ENCODE results near the gene CDS1.

Gene CDS1

GRCh38 chr4:84634961-84635360, 52.0 kb downstream of the CDS1 start:
- TF ChIP-seq, protein P1, sequence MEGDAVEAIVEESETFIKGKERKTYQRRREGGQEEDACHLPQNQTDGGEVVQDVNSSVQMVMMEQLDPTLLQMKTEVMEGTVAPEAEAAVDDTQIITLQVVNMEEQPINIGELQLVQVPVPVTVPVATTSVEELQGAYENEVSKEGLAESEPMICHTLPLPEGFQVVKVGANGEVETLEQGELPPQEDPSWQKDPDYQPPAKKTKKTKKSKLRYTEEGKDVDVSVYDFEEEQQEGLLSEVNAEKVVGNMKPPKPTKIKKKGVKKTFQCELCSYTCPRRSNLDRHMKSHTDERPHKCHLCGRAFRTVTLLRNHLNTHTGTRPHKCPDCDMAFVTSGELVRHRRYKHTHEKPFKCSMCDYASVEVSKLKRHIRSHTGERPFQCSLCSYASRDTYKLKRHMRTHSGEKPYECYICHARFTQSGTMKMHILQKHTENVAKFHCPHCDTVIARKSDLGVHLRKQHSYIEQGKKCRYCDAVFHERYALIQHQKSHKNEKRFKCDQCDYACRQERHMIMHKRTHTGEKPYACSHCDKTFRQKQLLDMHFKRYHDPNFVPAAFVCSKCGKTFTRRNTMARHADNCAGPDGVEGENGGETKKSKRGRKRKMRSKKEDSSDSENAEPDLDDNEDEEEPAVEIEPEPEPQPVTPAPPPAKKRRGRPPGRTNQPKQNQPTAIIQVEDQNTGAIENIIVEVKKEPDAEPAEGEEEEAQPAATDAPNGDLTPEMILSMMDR (IDR thresholded peaks at IDR 0.05; ENCODE audit: low read depth, low read length), result no peak
- DNase-seq, result no peak
- H3K36me3 ChIP-seq, result no peaks in the 10 kb centered on the region

GRCh38 chr4:84638092-84638491, 55.2 kb downstream of the CDS1 start:
- H3K27me3 ChIP-seq, result no peaks in the 10 kb centered on the region
- H3K9me3 ChIP-seq, result no peaks in the 10 kb centered on the region
- H3K4me1 ChIP-seq, result no peaks in the 10 kb centered on the region
- H3K36me3 ChIP-seq, result no peaks in the 10 kb centered on the region
- TF ChIP-seq, protein P1 (IDR thresholded peaks at IDR 0.05; ENCODE audit: low read depth, low read length), result no peak
- no peak overlapping the region for H3K4me3 ChIP-seq (ENCODE audit: low read depth, low read length)
- no peak for DNase-seq

More at GRCh38 chr4:84634961-84635360, 52.0 kb downstream of the CDS1 start:
- Histone ChIP-seq H3K4me3 (ENCODE audit: low read depth, low read length) (no peak overlapping the region), H3K4me1 (no peaks in the 10 kb centered on the region), H3K27me3 (no peaks in the 10 kb centered on the region), H3K9me3 (no peaks in the 10 kb centered on the region)

- Histone ChIP-seq H3K4me1 (no peaks in the 10 kb centered on the region), H3K36me3 (no peaks in the 10 kb centered on the region), H3K9me3 (no peaks in the 10 kb centered on the region), H3K4me3 (ENCODE audit: low read depth, low read length) (no peak overlapping the region), H3K27me3 (no peaks in the 10 kb centered on the region)
- TF ChIP-seq, protein P1 (IDR thresholded peaks at IDR 0.05; ENCODE audit: low read depth, low read length), result no peak
- no peak for DNase-seq
Measured at GRCh38 chr4:84639145-84639544, 56.2 kb downstream of the CDS1 start.

- Histone ChIP-seq H3K4me1 (no peaks in the 10 kb centered on the region), H3K4me3 (ENCODE audit: low read depth, low read length) (no peak overlapping the region), H3K27me3 (no peaks in the 10 kb centered on the region), H3K36me3 (no peaks in the 10 kb centered on the region), H3K9me3 (no peaks in the 10 kb centered on the region; the same call in 1 of the 2 replicates)
- DNase-seq, result no peak
- TF ChIP-seq, protein P1 (IDR thresholded peaks at IDR 0.05; ENCODE audit: low read depth, low read length), result no peak
Measured at GRCh38 chr4:84644087-84644486, 61.2 kb downstream of the CDS1 start.

- no peaks in the 10 kb centered on the region for H3K27me3 ChIP-seq
- no peaks in the 10 kb centered on the region; the same call in 1 of the 2 replicates for H3K9me3 ChIP-seq
- no peaks in the 10 kb centered on the region for H3K36me3 ChIP-seq
- no peak for DNase-seq
- TF ChIP-seq, protein P1 (IDR thresholded peaks at IDR 0.05; ENCODE audit: low read depth, low read length), result no peak
- no peaks in the 10 kb centered on the region for H3K4me1 ChIP-seq
- no peak overlapping the region for H3K4me3 ChIP-seq (ENCODE audit: low read depth, low read length)
Measured at GRCh38 chr4:84647312-84647884, 64.5 kb downstream of the CDS1 start.

- TF ChIP-seq, protein P1 (IDR thresholded peaks at IDR 0.05; ENCODE audit: low read depth, low read length), result no peak
- no peaks in the 10 kb centered on the region for H3K4me1 ChIP-seq
- no peaks in the 10 kb centered on the region; the same call in 1 of the 2 replicates for H3K9me3 ChIP-seq
- H3K27me3 ChIP-seq, result no peaks in the 10 kb centered on the region
- no peaks in the 10 kb centered on the region for H3K36me3 ChIP-seq
- no peak overlapping the region for H3K4me3 ChIP-seq (ENCODE audit: low read depth, low read length)
- DNase-seq, result no peak
Measured at GRCh38 chr4:84648178-84648577, 65.3 kb downstream of the CDS1 start.

Measured in BE2C (cell line).